Sigmoid colon (tissue), 3 donors: ENCODE measurements around the gene GALR2.

Experiments
- CTCF ChIP-seq, 4 experiments: fragments of 450-650 bp in 3 of 4; fragments of 200-600 bp in 1 of 4; IDR thresholded peaks; one replicate each; pipeline ENCODE4 v1.5.1; 2016 to 2019; ENCODE audit warnings: antibody characterized with exemption in 4 of 4, mild to moderate bottlenecking in 3 of 4, moderate library complexity in 2 of 4
- POLR2A ChIP-seq, 2 donors: fragments of 450-650 bp; IDR thresholded peaks; one replicate each; pipeline ENCODE4 v1.6.1; 2016; ENCODE audit warnings: antibody characterized with exemption in 2 of 2, mild to moderate bottlenecking in 2 of 2, moderate library complexity in 2 of 2

- TF ChIP-seq POLR2A (IDR thresholded peaks at IDR 0.05) = no peak
- TF ChIP-seq CTCF (IDR thresholded peaks at IDR 0.05) = no peak
Measured at GRCh38 chr17:76122431-76123190, 48.0 kb downstream of the GALR2 start.
